WI38 (cell line): ENCODE data around the gene HOXB3.
A peak's percentile ranks its signal among the peaks of the same experiment; 100 is the strongest.

Experiments used
- H3K4me3 ChIP-seq: 2 replicates; pipeline ENCODE4 v1.5.1; 2011; ENCODE audit warnings: low read depth, mild to moderate bottlenecking, control low read depth, low read length
- TF ChIP-seq, protein P1 (sequence below): IDR thresholded peaks from 2 replicates; pipeline ENCODE4 v1.5.1; 2012; ENCODE audit warnings: low read depth, mild to moderate bottlenecking, control low read depth, low read length

The HOXB3 gene

DNA sequence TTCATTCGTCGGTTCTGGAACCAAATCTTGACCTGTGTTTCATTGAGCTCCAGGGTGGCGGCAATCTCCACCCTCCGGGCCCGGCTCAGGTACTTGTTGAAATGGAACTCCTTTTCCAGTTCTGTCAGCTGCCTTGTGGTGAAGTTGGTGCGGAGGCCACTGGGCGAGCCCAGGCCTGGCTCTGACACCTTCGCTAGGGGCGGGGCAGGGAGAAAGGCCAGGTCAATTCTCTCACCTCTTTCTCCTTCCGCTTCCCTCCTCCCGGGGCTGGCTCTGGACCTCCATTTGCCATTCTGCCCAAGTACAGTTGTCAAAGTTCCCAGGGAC, 60.4 kb downstream of the HOXB3 start:
- no peak overlapping the region for H3K4me3 ChIP-seq
- TF ChIP-seq, protein P1, sequence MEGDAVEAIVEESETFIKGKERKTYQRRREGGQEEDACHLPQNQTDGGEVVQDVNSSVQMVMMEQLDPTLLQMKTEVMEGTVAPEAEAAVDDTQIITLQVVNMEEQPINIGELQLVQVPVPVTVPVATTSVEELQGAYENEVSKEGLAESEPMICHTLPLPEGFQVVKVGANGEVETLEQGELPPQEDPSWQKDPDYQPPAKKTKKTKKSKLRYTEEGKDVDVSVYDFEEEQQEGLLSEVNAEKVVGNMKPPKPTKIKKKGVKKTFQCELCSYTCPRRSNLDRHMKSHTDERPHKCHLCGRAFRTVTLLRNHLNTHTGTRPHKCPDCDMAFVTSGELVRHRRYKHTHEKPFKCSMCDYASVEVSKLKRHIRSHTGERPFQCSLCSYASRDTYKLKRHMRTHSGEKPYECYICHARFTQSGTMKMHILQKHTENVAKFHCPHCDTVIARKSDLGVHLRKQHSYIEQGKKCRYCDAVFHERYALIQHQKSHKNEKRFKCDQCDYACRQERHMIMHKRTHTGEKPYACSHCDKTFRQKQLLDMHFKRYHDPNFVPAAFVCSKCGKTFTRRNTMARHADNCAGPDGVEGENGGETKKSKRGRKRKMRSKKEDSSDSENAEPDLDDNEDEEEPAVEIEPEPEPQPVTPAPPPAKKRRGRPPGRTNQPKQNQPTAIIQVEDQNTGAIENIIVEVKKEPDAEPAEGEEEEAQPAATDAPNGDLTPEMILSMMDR, result no peak

- H3K4me3 ChIP-seq, result no peak overlapping the region
- TF ChIP-seq, protein P1, result no peak
Measured at GRCh38 chr17:48528936-48529682, 60.9 kb downstream of the HOXB3 start.

GRCh38 chr17:48528153-48528935, 61.7 kb downstream of the HOXB3 start:
- H3K4me3 ChIP-seq, result no peak overlapping the region
- TF ChIP-seq, protein P1, result no peak

GRCh38 chr17:48527547-48527932, 62.5 kb downstream of the HOXB3 start:
- H3K4me3 ChIP-seq, result no peak overlapping the region
- TF ChIP-seq, protein P1, result no peak

- no peak overlapping the region for H3K4me3 ChIP-seq
- TF ChIP-seq, protein P1, result no peak
Measured at GRCh38 chr17:48526608-48527546, 63.2 kb downstream of the HOXB3 start.

DNA sequence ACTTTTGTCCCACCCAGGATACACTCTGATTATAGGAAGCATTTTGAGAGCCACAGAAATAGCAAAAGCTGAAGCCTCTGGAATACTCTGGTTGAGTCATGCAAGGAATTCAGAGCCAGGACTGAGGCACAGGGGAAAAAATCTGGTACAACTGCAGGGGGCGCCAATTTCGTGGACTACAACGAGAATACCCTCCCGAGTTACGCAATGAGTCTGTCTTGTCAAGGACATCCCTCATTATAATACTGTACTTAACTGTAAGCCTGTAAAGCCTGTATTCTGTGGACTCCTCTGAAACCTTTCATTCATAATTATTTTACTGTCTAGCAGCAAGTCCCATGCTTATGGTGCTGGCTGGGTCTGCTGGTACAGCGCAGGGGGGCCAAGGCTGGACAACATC, 67.0 kb downstream of the HOXB3 start:
- TF ChIP-seq, protein P1, result 0 out of 2 replicates have a peak, but pooled peaks have one; percentile 29
- no peak overlapping the region for H3K4me3 ChIP-seq
